Activated naive CD4-positive, alpha-beta T cell treated with anti-CD3 and anti-CD28 coated beads, Interleukin-2, amount 50 U/mL, for 16 hours (primary cell): ENCODE results near the gene OXTR.

Source experiments
- DNase-seq: peaks from one replicate; pipeline ENCODE4 v3.0.0-alpha.2; 2020

The OXTR gene

GRCh38 chr3:8767256-8767666 lies 2.2 kb downstream of the OXTR start:
- no peak for DNase-seq

- DNase-seq = no peak
These were observed 3.3 kb downstream of the OXTR start for GRCh38 chr3:8766148-8766547.

- DNase-seq = no peak
These were observed 3.9 kb downstream of the OXTR start for GRCh38 chr3:8765528-8765927.

GRCh38 chr3:8764528-8764927 lies 4.9 kb downstream of the OXTR start:
- DNase-seq = no peak

- no peak for DNase-seq
These were observed 6.6 kb downstream of the OXTR start for GRCh38 chr3:8762607-8763377.

- DNase-seq = no peak
These were observed 7.5 kb downstream of the OXTR start for GRCh38 chr3:8761866-8762265.

- no peak for DNase-seq
These were observed 8.9 kb downstream of the OXTR start for GRCh38 chr3:8760506-8760905.

GRCh38 chr3:8760091-8760490 lies 9.3 kb downstream of the OXTR start:
- DNase-seq = no peak

GRCh38 chr3:8759038-8759707 lies 10.2 kb downstream of the OXTR start:
- DNase-seq = no peak

- no peak for DNase-seq
These were observed 11.6 kb downstream of the OXTR start for GRCh38 chr3:8757551-8758518.

GRCh38 chr3:8756671-8757070 lies 12.7 kb downstream of the OXTR start:
- DNase-seq = no peak

GRCh38 chr3:8755564-8756237 lies 13.7 kb downstream of the OXTR start:
- no peak for DNase-seq

- DNase-seq = no peak
These were observed 14.3 kb downstream of the OXTR start for GRCh38 chr3:8755097-8755496.

- DNase-seq = no peak
These were observed 16.6 kb downstream of the OXTR start for GRCh38 chr3:8752832-8753231.

- DNase-seq = no peak
These were observed 20.1 kb downstream of the OXTR start for GRCh38 chr3:8749316-8749715.

- no peak for DNase-seq
These were observed 22.6 kb downstream of the OXTR start for GRCh38 chr3:8746780-8747345.

GRCh38 chr3:8745619-8746370 lies 23.6 kb downstream of the OXTR start:
- DNase-seq = no peak

GRCh38 chr3:8743911-8744310 lies 25.5 kb downstream of the OXTR start:
- no peak for DNase-seq

GRCh38 chr3:8743021-8743601 lies 26.3 kb downstream of the OXTR start:
- no peak for DNase-seq

- DNase-seq = no peak
These were observed 27.7 kb downstream of the OXTR start for GRCh38 chr3:8741581-8742261.
